GM12801 (cell line): ENCODE measurements around the gene CNKSR2.

Source experiments
- TF ChIP-seq, protein P1 (sequence below): IDR thresholded peaks from one replicate; pipeline ENCODE4 v1.5.1; 2011; ENCODE audit warnings: control low read depth; ENCODE audit not compliant: insufficient read length; ENCODE audit errors: extremely low read depth

The CNKSR2 gene

DNA sequence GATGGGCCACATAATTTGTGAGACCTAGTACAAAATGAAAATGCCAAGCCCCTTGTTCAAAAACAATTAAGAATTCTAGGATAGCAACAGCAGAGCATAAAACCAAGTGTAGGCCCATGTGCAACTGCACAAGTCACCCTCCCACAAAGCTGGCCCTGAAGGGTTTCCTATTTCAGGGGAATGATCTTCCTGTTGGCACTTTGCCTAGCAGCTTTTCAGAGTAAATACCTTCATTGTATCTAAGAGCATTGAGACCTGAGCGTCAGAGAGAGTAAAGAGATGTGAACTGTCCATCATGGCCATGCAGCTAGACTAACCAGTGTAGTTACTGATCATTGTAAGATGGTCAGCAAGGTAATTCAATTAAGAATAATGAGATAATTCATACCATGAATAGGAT lies 113.6 kb downstream of the CNKSR2 start:
- TF ChIP-seq, protein P1, sequence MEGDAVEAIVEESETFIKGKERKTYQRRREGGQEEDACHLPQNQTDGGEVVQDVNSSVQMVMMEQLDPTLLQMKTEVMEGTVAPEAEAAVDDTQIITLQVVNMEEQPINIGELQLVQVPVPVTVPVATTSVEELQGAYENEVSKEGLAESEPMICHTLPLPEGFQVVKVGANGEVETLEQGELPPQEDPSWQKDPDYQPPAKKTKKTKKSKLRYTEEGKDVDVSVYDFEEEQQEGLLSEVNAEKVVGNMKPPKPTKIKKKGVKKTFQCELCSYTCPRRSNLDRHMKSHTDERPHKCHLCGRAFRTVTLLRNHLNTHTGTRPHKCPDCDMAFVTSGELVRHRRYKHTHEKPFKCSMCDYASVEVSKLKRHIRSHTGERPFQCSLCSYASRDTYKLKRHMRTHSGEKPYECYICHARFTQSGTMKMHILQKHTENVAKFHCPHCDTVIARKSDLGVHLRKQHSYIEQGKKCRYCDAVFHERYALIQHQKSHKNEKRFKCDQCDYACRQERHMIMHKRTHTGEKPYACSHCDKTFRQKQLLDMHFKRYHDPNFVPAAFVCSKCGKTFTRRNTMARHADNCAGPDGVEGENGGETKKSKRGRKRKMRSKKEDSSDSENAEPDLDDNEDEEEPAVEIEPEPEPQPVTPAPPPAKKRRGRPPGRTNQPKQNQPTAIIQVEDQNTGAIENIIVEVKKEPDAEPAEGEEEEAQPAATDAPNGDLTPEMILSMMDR, result no peak

DNA sequence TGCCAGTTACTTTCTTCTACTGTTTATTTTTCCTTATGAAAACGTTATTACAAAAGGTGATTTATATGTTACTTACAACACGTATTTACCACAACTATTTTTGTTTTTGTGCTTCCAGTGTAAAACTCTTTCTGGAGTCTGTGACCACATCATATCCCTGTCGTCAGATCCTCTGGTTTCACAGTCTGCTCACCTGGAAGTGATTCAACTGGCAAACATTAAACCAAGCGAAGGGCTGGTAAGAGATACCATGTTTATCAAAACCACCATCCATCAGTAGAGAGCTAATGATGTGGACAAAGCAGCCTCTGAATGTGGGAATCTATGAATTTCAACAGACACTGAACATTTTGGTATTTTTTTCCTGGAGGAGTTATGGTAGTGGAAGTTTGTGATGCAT lies 116.1 kb downstream of the CNKSR2 start:
- TF ChIP-seq, protein P1, result no peak

- TF ChIP-seq, protein P1, result no peak
Measured at GRCh38 chrX:21493226-21493830, 119.1 kb downstream of the CNKSR2 start.

DNA sequence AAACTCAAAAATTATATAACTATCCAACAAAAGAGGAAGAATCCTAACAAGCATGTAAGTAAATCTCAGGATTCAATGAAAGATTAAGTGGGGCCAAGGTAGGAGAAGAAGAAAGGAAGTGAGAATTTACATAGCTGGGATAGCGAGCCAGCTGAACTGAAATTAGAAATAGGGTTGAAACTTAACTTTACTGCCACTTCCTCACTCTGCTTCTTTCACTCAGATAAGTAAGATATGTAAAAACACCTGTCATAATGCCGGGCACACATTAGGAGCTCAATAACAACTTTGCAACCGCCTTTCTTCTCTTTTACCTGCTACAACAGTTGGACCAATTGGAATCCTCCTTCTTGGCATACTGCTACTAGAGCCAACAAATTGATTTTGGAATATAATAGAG lies 129.4 kb downstream of the CNKSR2 start:
- TF ChIP-seq, protein P1, result no peak

DNA sequence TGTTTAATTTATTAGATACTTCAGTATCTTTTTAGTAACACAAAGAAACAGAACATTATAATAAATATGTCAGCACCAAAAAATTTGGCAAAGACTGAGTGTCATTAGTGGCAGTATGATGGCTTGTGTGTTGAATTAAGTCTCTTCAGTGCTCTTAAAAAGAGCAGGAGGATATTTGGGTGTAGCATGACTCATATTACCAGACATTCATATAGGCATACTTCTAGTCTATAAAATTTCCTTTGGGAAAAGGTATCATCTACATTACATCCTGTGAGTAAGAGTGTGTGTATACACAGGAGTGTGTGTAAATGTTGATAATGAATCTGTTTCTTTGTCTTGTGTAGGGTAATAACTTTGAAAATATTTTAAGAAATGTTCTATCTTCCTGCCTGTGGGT lies 135.7 kb downstream of the CNKSR2 start:
- TF ChIP-seq, protein P1, result no peak

GRCh38 chrX:21524008-21524407 lies 149.8 kb downstream of the CNKSR2 start:
- TF ChIP-seq, protein P1, result no peak

GRCh38 chrX:21528076-21528475 lies 153.9 kb downstream of the CNKSR2 start:
- TF ChIP-seq, protein P1, result no peak
